OCI-LY7 (cell line): ENCODE measurements around the gene SYNGR1. TPM values are rescaled to one million over a fixed set of nuclear protein-coding genes. Genes with fewer than 3 reads are reported as not detected.
"Not testable (repeated sequence)": the region's sequence is repeated elsewhere in the genome, so short reads cannot be mapped to it uniquely, and the experiment has no call there.

ENCODE experiments used
- BruUV-seq: library from RNA; stranded (reverse); fragments of 400-500 nt; replicated peaks from 2 replicates; lab custom pipeline; 2021; lab: Mats Ljungman, UMichigan
- CTCF ChIA-PET: fragments of 300-600 bp; sonication (Branson Sonifier 250); formaldehyde crosslinking; loops from one replicate; lab custom pipeline; 2022; ENCODE audit warnings: antibody characterized with exemption; ENCODE audit not compliant: unreplicated experiment; lab: Charles Lee
- POLR2A ChIA-PET: fragments of 300-600 bp; sonication (Branson Sonifier 250); formaldehyde crosslinking; loops from one replicate; lab custom pipeline; 2022; ENCODE audit warnings: antibody characterized with exemption; lab: Charles Lee
- DNase-seq: peaks from one replicate; pipeline ENCODE4 v3.0.0-alpha.2; 2015; ENCODE audit warnings: low spot score
- H2AFZ ChIP-seq: fragments of 200-600 bp; sonication (generic), shearing (Covaris generic); 2 replicates; pipeline ENCODE4 v1.6.1; 2014; ENCODE audit warnings: mild to moderate bottlenecking, antibody characterized with exemption, low read length, moderate library complexity
- H3K27ac ChIP-seq: fragments of 200-600 bp; sonication (generic); 2 replicates; pipeline ENCODE4 v1.5.1; 2014; ENCODE audit warnings: mixed run types, low read depth, mild to moderate bottlenecking, moderate library complexity, low read length, inconsistent platforms; ENCODE audit not compliant: poor library complexity, severe bottlenecking
- H3K36me3 ChIP-seq: fragments of 200-600 bp; sonication (generic); 2 replicates; pipeline ENCODE4 v1.6.1; 2014; ENCODE audit warnings: mild to moderate bottlenecking, antibody characterized with exemption, low read length, moderate library complexity, mixed read lengths; ENCODE audit not compliant: insufficient read depth
- H3K4me1 ChIP-seq: fragments of 200-600 bp; sonication (generic); 2 replicates; pipeline ENCODE4 v1.5.1; 2014; ENCODE audit warnings: mild to moderate bottlenecking, low read length; ENCODE audit not compliant: insufficient read depth, poor library complexity, severe bottlenecking
- H3K4me2 ChIP-seq: fragments of 200-600 bp; sonication (generic); 2 replicates; pipeline ENCODE4 v1.6.1; 2014; ENCODE audit warnings: mild to moderate bottlenecking, low read length
- H3K4me3 ChIP-seq: fragments of 200-600 bp; sonication (generic); 2 replicates; pipeline ENCODE4 v1.5.1; 2014; ENCODE audit warnings: mild to moderate bottlenecking, low read depth, low read length; ENCODE audit not compliant: poor library complexity, severe bottlenecking
- H3K79me2 ChIP-seq: fragments of 200-600 bp; sonication (generic); 2 replicates; pipeline ENCODE4 v1.6.1; 2016; ENCODE audit warnings: low read depth, mild to moderate bottlenecking, low read length, moderate library complexity, mixed read lengths; ENCODE audit not compliant: insufficient read depth
- H3K9me2 ChIP-seq: fragments of 200-600 bp; sonication (generic); 2 replicates; pipeline ENCODE4 v1.6.1; 2016; ENCODE audit warnings: mild to moderate bottlenecking, low read length, mixed read lengths; ENCODE audit not compliant: insufficient read depth
- H3K9me3 ChIP-seq: fragments of 200-600 bp; sonication (generic); 2 replicates; pipeline ENCODE4 v1.6.1; 2014; ENCODE audit warnings: mild to moderate bottlenecking, mixed run types, low read length, mixed read lengths
- H4K20me1 ChIP-seq: fragments of 200-600 bp; sonication (generic); 2 replicates; pipeline ENCODE4 v1.6.1; 2014; ENCODE audit warnings: mild to moderate bottlenecking, antibody characterized with exemption, low read length, moderate library complexity, mixed read lengths; ENCODE audit not compliant: insufficient read depth
- CTCF ChIP-seq: fragments of 200-600 bp; sonication (generic); conservative IDR thresholded peaks from 2 replicates; pipeline ENCODE4 v1.5.1; 2014; ENCODE audit warnings: mild to moderate bottlenecking, antibody characterized with exemption, low read length, moderate library complexity, mixed read lengths
- EZH2phosphoT487 ChIP-seq: fragments of 200-600 bp; sonication (generic); IDR thresholded peaks from 2 replicates; pipeline ENCODE4 v1.6.1; 2018; ENCODE audit warnings: low read depth, borderline replicate concordance, mild to moderate bottlenecking, mixed run types, antibody characterized with exemption, low read length, moderate library complexity, mixed read lengths
- intact Hi-C: fragments of 100-400 bp; cut with micrococcal nuclease; formaldehyde crosslinking; loops from one replicate; pipeline ENCODE4 v1.10.0; 2022; ENCODE audit not compliant: unreplicated experiment
- total RNA-seq, 2 experiments: library from RNA; depleted of rRNA in 1 of 2; stranded (reverse); fragments of >200 nt in 1 of 2; shearing (Covaris generic) in 1 of 2; gene quantifications; 2 replicates each; pipeline ENCODE4 v1.2.3, GENCODE V29; 2014 to 2022

Gene SYNGR1
- total RNA-seq, 2 experiments from 2014 or later: 10.2 to 23.3 TPM

GRCh38 chr22:39320616-39321029, 29.2 kb upstream of the SYNGR1 start:
- H3K4me3 ChIP-seq: peak overlapping the region; percentile 94
- H2AFZ ChIP-seq, intact Hi-C loops: not testable (repeated sequence)

GRCh38 chr22:39325392-39325932, 24.3 kb upstream of the SYNGR1 start:
- no peaks in the 10 kb centered on the region for H3K9me2 ChIP-seq
- H3K4me3 ChIP-seq: no peak overlapping the region
- ChIA-PET CTCF (no interaction called here), POLR2A (no interaction called here)
- no peak overlapping the region for H3K4me2 ChIP-seq
- H3K36me3 ChIP-seq: no peaks in the 10 kb centered on the region
- H3K9me3 ChIP-seq: no peaks in the 10 kb centered on the region
- BruUV-seq: no TSS peak
- no peak for DNase-seq
- no peaks in the 10 kb centered on the region for H3K79me2 ChIP-seq
- H2AFZ ChIP-seq: no peak overlapping the region
- intact Hi-C loops: no loop called here
- no peaks in the 10 kb centered on the region for H4K20me1 ChIP-seq
- no peaks in the 10 kb centered on the region for H3K4me1 ChIP-seq
- TF ChIP-seq EZH2phosphoT487 (no peak), CTCF (no peak)
- H3K27ac ChIP-seq: no peak overlapping the region

More at GRCh38 chr22:39320616-39321029, 29.2 kb upstream of the SYNGR1 start:
- not testable (repeated sequence) for H3K9me3 ChIP-seq, H3K27ac ChIP-seq, H3K9me2 ChIP-seq, BruUV-seq, DNase-seq
- Histone ChIP-seq H3K79me2 (peaks cover 38% of the 10 kb centered on the region), H3K36me3 (peaks cover 37% of the 10 kb centered on the region), H3K4me1 (peaks cover 24% of the 10 kb centered on the region), H3K4me2 (peak overlapping the region; percentile 91), H4K20me1 (peaks cover 31% of the 10 kb centered on the region)
- POLR2A ChIA-PET: interaction anchor here (0.6 to 3.3 kb wide), 6 partner anchors 11 to 195 kb away, joined by 4 to 15 read pairs (median 8); no protein-coding TSS in a partner anchor
- CTCF ChIA-PET: interaction anchor here (0.6 kb wide), 1 partner anchor 140 kb away, joined by 3 read pairs; no protein-coding TSS in a partner anchor
- peak; percentile 24; the same call in 1 of the 2 replicates for TF ChIP-seq CTCF

- no peaks in the 10 kb centered on the region for H3K79me2 ChIP-seq
- no peak overlapping the region for H3K4me2 ChIP-seq
- H3K4me1 ChIP-seq: no peaks in the 10 kb centered on the region
- H3K4me3 ChIP-seq: no peak overlapping the region
- POLR2A ChIA-PET: interaction anchor here (0.6 kb wide), 1 partner anchor 164 kb away, joined by 5 read pairs; no protein-coding TSS in a partner anchor
- BruUV-seq: no TSS peak
- H3K9me3 ChIP-seq: no peaks in the 10 kb centered on the region
- H3K9me2 ChIP-seq: no peaks in the 10 kb centered on the region
- H3K27ac ChIP-seq: no peak overlapping the region
- TF ChIP-seq EZH2phosphoT487 (no peak), CTCF (no peak)
- no peaks in the 10 kb centered on the region for H3K36me3 ChIP-seq
- DNase-seq: no peak
- no peak overlapping the region for H2AFZ ChIP-seq
- intact Hi-C loops: no loop called here
- H4K20me1 ChIP-seq: no peaks in the 10 kb centered on the region
- CTCF ChIA-PET: no interaction called here
These were observed 21.6 kb upstream of the SYNGR1 start for GRCh38 chr22:39327995-39328754.

- ChIA-PET CTCF (interaction anchor here (0.5 to 1.2 kb wide), 2 partner anchors 19 to 30 kb away, joined by 3 read pairs; partner anchors contain the start of gene SYNGR1), POLR2A (interaction anchor here (0.5 to 2.7 kb wide), 4 partner anchors 11 to 87 kb away, joined by 3 to 15 read pairs (median 8); partner anchors contain the start of gene RPL3)
- H3K79me2 ChIP-seq, H3K36me3 ChIP-seq, DNase-seq, BruUV-seq, H2AFZ ChIP-seq, H3K4me1 ChIP-seq, H3K9me2 ChIP-seq, H3K4me2 ChIP-seq, H3K27ac ChIP-seq, H3K9me3 ChIP-seq, intact Hi-C loops, H4K20me1 ChIP-seq, H3K4me3 ChIP-seq: not testable (repeated sequence)
These were observed 19.2 kb upstream of the SYNGR1 start for GRCh38 chr22:39330553-39330952.
